ENCODE data around the gene TRIM14. TPM values are rescaled to one million over a fixed set of nuclear protein-coding genes. Genes with fewer than 3 reads are reported as not detected.
A peak's percentile ranks its signal among the peaks of the same experiment; 100 is the strongest.

TRIM14 gene
- total RNA-seq, 1 donor from 2014 or later: 9.9 TPM

DNA sequence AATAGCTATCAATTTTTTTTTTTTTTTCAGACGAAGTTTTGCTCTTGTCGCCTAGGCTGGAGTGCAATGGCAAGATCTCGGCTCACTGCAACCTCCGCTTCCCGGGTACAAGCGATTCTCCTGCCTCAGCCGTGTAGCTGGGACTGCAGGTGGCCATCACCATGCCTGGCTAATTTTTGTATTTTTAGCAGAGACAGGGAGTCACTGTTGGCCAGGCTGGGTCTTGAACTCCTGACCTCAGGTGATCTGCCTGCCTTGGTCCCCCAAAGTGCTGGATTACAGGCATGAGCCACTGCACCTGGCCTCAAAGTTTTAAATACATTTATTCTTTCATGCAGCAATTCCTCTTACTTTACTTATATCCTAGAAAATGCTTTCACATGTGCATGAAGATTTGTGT is 17.6 kb downstream of the TRIM14 start:
- H3K9me3 Mint-ChIP-seq: no peaks in the 10 kb centered on the region
- no peak for DNase-seq (ENCODE audit: extremely low spot score, unreplicated experiment)
- H3K27ac Mint-ChIP-seq: no peak overlapping the region
- no peak overlapping the region for H3K4me3 Mint-ChIP-seq
- H3K27me3 Mint-ChIP-seq: no peaks in the 10 kb centered on the region
- H3K4me1 Mint-ChIP-seq (ENCODE audit: unreplicated experiment): peaks cover 19% of the 10 kb centered on the region
- TF ChIP-seq, protein P1, sequence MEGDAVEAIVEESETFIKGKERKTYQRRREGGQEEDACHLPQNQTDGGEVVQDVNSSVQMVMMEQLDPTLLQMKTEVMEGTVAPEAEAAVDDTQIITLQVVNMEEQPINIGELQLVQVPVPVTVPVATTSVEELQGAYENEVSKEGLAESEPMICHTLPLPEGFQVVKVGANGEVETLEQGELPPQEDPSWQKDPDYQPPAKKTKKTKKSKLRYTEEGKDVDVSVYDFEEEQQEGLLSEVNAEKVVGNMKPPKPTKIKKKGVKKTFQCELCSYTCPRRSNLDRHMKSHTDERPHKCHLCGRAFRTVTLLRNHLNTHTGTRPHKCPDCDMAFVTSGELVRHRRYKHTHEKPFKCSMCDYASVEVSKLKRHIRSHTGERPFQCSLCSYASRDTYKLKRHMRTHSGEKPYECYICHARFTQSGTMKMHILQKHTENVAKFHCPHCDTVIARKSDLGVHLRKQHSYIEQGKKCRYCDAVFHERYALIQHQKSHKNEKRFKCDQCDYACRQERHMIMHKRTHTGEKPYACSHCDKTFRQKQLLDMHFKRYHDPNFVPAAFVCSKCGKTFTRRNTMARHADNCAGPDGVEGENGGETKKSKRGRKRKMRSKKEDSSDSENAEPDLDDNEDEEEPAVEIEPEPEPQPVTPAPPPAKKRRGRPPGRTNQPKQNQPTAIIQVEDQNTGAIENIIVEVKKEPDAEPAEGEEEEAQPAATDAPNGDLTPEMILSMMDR (conservative IDR thresholded peaks at IDR 0.05): no peak
- H3K36me3 Mint-ChIP-seq: no peaks in the 10 kb centered on the region

DNA sequence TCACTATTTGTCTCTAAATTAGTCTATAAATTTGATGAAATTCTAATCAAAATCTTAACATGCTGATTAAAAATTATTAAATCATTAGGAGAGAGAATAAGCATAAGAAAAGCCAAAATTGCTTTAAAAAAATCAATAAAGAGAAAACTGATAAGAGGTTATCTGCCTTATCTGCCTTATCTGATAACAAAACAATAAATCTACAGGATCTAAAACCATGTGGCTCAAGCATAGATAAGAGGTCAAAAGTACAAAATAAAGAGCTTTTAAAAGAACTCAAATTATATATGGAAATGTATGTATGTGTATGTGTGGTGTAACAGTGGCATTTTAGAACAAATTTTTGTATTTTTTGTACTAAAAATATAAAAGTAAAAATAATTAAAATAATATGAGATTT is 18.6 kb downstream of the TRIM14 start:
- Mint-ChIP-seq H3K4me1 (ENCODE audit: unreplicated experiment) (peaks cover 19% of the 10 kb centered on the region), H3K4me3 (no peak overlapping the region), H3K27ac (peak overlapping the region; percentile 85), H3K9me3 (no peaks in the 10 kb centered on the region), H3K27me3 (no peaks in the 10 kb centered on the region), H3K36me3 (no peaks in the 10 kb centered on the region)
- TF ChIP-seq, protein P1 (conservative IDR thresholded peaks at IDR 0.05): no peak
- DNase-seq (ENCODE audit: extremely low spot score, unreplicated experiment): no peak

DNA sequence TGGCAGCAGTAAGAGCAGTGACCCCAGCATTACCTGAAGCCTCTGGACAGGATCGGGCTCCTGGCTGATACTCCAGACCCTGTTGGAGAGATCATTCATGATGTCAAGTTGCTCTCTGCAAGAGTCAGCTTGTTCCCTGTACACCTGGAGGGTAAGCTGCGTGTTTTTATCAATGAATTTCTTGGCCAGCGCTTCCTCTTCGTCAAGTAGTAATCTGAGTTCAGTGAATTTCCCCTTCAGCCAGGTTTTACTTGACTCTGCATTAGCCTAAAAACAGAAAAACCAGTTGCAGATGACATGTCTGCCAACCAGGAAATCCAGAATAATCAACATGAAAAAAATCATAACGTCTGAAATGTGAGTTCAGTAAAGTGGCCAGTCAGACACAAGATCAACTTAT is 19.1 kb downstream of the TRIM14 start:
- Mint-ChIP-seq H3K27me3 (no peaks in the 10 kb centered on the region), H3K4me1 (ENCODE audit: unreplicated experiment) (peaks cover 19% of the 10 kb centered on the region), H3K36me3 (no peaks in the 10 kb centered on the region), H3K9me3 (no peaks in the 10 kb centered on the region), H3K4me3 (peak overlapping the region; percentile 40), H3K27ac (peak overlapping the region; percentile 85)
- no peak for DNase-seq (ENCODE audit: extremely low spot score, unreplicated experiment)
- TF ChIP-seq, protein P1 (conservative IDR thresholded peaks at IDR 0.05): no peak

DNA sequence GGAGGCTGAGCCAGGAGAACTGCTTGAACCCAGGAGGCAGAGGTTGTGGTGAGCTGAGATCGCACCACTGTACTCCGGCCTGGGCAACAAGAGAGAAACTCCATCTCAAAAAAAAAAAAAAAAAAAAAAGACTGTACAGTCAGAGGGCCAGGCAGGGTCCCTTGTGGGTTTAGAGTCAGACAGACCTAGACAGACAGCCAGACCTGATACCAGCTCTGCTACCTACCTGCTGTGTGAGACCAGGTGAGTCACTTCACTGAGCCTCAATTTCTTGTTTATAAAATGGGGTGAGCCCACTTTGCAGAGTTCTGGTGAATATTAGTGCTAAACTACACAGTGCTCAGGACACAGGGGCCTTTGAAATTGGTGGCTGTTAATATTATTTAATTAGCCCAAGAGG is 19.7 kb downstream of the TRIM14 start:
- H3K27me3 Mint-ChIP-seq: no peaks in the 10 kb centered on the region
- TF ChIP-seq, protein P1 (conservative IDR thresholded peaks at IDR 0.05): no peak
- DNase-seq (ENCODE audit: extremely low spot score, unreplicated experiment): no peak
- peaks cover 19% of the 10 kb centered on the region for H3K4me1 Mint-ChIP-seq (ENCODE audit: unreplicated experiment)
- no peak overlapping the region for H3K4me3 Mint-ChIP-seq
- peak overlapping the region; percentile 85 for H3K27ac Mint-ChIP-seq
- no peaks in the 10 kb centered on the region for H3K9me3 Mint-ChIP-seq
- H3K36me3 Mint-ChIP-seq: no peaks in the 10 kb centered on the region

DNA sequence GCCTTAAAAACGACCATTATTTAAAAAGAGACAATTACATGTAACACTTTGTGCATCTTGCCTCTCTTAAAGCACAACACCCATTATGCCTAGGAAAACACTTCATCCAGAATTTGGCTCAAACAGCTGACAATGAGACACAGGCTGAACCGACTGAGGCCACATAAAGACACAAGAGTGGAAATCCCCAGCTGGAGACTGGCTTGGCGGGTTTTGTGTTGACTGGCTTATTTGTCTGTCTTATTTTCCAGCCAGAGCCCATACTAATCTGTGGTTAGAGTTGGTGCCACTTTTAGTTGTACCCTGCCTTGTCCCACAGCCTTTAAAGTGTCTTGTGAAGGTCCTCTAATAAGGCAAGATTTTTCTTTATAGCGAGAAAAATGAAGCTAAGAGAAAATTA is 21.2 kb downstream of the TRIM14 start:
- Mint-ChIP-seq H3K36me3 (no peaks in the 10 kb centered on the region), H3K4me3 (no peak overlapping the region), H3K27me3 (no peaks in the 10 kb centered on the region), H3K27ac (peak overlapping the region; percentile 80), H3K4me1 (ENCODE audit: unreplicated experiment) (peaks cover 19% of the 10 kb centered on the region), H3K9me3 (no peaks in the 10 kb centered on the region)
- TF ChIP-seq, protein P1 (conservative IDR thresholded peaks at IDR 0.05): no peak
- DNase-seq (ENCODE audit: extremely low spot score, unreplicated experiment): no peak

DNA sequence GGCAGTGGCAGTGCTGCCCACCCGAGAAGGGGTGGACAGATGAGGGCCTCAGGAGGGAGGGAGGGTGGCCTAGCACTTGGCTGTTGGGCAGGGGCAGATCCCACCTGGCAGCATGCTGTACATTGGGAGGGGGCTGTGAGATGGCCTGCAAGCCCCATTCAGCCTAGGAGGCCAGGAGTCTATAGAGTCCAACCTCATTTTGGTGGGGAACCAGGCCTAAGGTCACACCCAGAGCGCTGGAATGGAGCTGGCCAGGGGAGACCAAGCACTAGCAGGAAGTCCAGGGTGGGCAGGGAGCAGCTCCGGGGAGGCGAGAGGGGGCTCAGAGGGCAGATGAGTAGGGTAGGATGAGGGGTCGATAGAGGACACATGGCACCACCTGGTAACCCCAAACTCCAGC is 22.9 kb downstream of the TRIM14 start:
- H3K27me3 Mint-ChIP-seq: peaks cover 3% of the 10 kb centered on the region
- H3K36me3 Mint-ChIP-seq: no peaks in the 10 kb centered on the region
- H3K4me1 Mint-ChIP-seq (ENCODE audit: unreplicated experiment): peaks cover 13% of the 10 kb centered on the region
- TF ChIP-seq, protein P1 (conservative IDR thresholded peaks at IDR 0.05): no peak
- no peak overlapping the region for H3K27ac Mint-ChIP-seq
- no peaks in the 10 kb centered on the region for H3K9me3 Mint-ChIP-seq
- H3K4me3 Mint-ChIP-seq: no peak overlapping the region
- DNase-seq (ENCODE audit: extremely low spot score, unreplicated experiment): no peak

All from type B pancreatic cell (in vitro differentiated cells).